ENCODE data around the gene POLD1. TPM values are rescaled to one million over a fixed set of nuclear protein-coding genes. Genes with fewer than 3 reads are reported as not detected.

The POLD1 gene
- total RNA-seq, 1 donor from 2014 or later: 18.9 TPM

DNA sequence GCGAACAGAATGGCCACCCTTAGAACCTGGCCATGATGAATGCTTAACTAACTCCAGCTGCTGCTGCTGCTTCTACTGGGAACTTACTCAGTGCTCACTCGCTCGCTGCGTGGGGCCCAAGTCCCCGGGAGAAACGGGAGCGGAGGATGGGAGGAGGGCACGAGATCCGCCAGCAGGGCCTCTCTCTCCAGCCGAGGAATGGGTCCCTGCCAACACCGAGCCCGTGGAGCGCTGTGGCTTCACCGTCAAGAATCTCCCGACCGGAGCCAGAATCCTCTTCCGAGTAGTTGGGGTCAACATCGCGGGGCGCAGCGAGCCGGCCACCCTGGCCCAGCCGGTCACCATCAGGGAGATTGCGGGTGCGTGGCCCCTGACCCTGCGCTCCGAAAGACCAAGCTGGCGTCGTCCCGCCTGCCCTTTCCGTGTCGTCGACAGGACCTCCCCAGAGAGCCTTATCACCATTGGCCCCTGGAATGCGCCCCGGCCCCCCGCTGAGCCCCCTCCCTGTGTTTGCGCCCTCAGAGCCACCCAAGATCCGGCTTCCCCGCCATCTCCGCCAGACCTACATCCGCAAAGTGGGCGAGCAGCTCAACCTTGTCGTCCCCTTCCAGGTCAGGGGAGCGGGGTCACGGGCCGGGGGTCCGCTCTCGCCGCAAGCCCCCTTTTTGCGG lies 74.4 kb downstream of the POLD1 start:
- no peak overlapping the region for H2AFZ ChIP-seq (ENCODE audit: low read depth, low read length)
- H3K4me3 Mint-ChIP-seq (ENCODE audit: unreplicated experiment): no peak overlapping the region
- H3K27ac Mint-ChIP-seq (ENCODE audit: unreplicated experiment): no peak overlapping the region
- no peaks in the 10 kb centered on the region for H3K36me3 Mint-ChIP-seq (ENCODE audit: low read depth, unreplicated experiment)
- H3K4me3 ChIP-seq (ENCODE audit: insufficient read depth, low read depth, low read length): no peak overlapping the region
- no peak overlapping the region for H3K4me2 ChIP-seq (ENCODE audit: low read length)
- no peaks in the 10 kb centered on the region for H4K20me1 ChIP-seq (ENCODE audit: insufficient read depth, low read length)
- no peaks in the 10 kb centered on the region for H3K36me3 ChIP-seq (ENCODE audit: insufficient read depth, low read length)
- peak; percentile 52 for TF ChIP-seq EZH2 (IDR thresholded peaks at IDR 0.05; ENCODE audit: insufficient read depth, low read length)
- no peak for TF ChIP-seq CTCF (IDR thresholded peaks at IDR 0.05; ENCODE audit: insufficient read depth, low read depth, low read length)
- no peaks in the 10 kb centered on the region for H3K9me3 ChIP-seq (ENCODE audit: insufficient read depth, low read depth, low read length)
- DNase-seq (ENCODE audit: low read depth) (no peak), FAIRE-seq (no peak)
- peaks cover 15% of the 10 kb centered on the region for H3K9me3 Mint-ChIP-seq (ENCODE audit: unreplicated experiment)
- H3K27me3 ChIP-seq (ENCODE audit: insufficient read depth, low read length): no peaks in the 10 kb centered on the region
- H3K9ac ChIP-seq (ENCODE audit: low read length): no peak overlapping the region
- no peak overlapping the region for H3K27ac ChIP-seq (ENCODE audit: low read depth, low read length)
- H3K4me1 ChIP-seq (ENCODE audit: insufficient read depth, low read length): peaks cover 5% of the 10 kb centered on the region
- H3K79me2 ChIP-seq (ENCODE audit: insufficient read depth, low read length): no peaks in the 10 kb centered on the region
- H3K4me1 Mint-ChIP-seq (ENCODE audit: low read depth, unreplicated experiment): no peaks in the 10 kb centered on the region
- H3K27me3 Mint-ChIP-seq (ENCODE audit: low read depth, unreplicated experiment): peaks cover 2% of the 10 kb centered on the region

DNA sequence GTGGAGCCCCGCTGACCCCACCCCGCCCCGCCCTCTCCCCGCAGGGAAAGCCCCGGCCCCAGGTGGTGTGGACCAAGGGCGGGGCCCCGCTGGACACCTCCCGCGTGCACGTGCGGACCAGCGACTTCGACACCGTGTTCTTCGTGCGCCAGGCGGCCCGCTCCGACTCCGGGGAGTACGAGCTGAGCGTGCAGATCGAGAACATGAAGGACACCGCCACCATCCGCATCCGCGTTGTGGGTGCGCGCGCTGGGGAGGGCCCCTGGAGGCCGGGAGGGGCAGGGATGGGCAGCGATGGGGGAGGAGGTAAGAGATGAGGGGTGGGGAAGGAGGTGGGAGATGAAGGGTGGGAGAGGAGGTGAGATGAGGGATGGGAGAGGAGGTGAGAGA lies 74.9 kb downstream of the POLD1 start:
- Histone ChIP-seq H3K9ac (ENCODE audit: low read length) (no peak overlapping the region), H3K4me2 (ENCODE audit: low read length) (no peak overlapping the region), H3K4me3 (ENCODE audit: insufficient read depth, low read depth, low read length) (no peak overlapping the region), H3K27me3 (ENCODE audit: insufficient read depth, low read length) (no peaks in the 10 kb centered on the region), H3K79me2 (ENCODE audit: insufficient read depth, low read length) (no peaks in the 10 kb centered on the region), H4K20me1 (ENCODE audit: insufficient read depth, low read length) (no peaks in the 10 kb centered on the region), H3K9me3 (ENCODE audit: insufficient read depth, low read depth, low read length) (no peaks in the 10 kb centered on the region), H3K27ac (ENCODE audit: low read depth, low read length) (no peak overlapping the region), H3K4me1 (ENCODE audit: insufficient read depth, low read length) (peaks cover 5% of the 10 kb centered on the region), H3K36me3 (ENCODE audit: insufficient read depth, low read length) (no peaks in the 10 kb centered on the region), H2AFZ (ENCODE audit: low read depth, low read length) (no peak overlapping the region)
- H3K36me3 Mint-ChIP-seq (ENCODE audit: low read depth, unreplicated experiment): no peaks in the 10 kb centered on the region
- no peak overlapping the region for H3K27ac Mint-ChIP-seq (ENCODE audit: unreplicated experiment)
- FAIRE-seq (no peak), DNase-seq (ENCODE audit: low read depth) (no peak)
- H3K4me1 Mint-ChIP-seq (ENCODE audit: low read depth, unreplicated experiment): no peaks in the 10 kb centered on the region
- no peak overlapping the region for H3K4me3 Mint-ChIP-seq (ENCODE audit: unreplicated experiment)
- H3K27me3 Mint-ChIP-seq (ENCODE audit: low read depth, unreplicated experiment): peaks cover 2% of the 10 kb centered on the region
- TF ChIP-seq CTCF (IDR thresholded peaks at IDR 0.05; ENCODE audit: insufficient read depth, low read depth, low read length) (no peak), EZH2 (IDR thresholded peaks at IDR 0.05; ENCODE audit: insufficient read depth, low read length) (no peak)
- peaks cover 13% of the 10 kb centered on the region for H3K9me3 Mint-ChIP-seq (ENCODE audit: unreplicated experiment)

DNA sequence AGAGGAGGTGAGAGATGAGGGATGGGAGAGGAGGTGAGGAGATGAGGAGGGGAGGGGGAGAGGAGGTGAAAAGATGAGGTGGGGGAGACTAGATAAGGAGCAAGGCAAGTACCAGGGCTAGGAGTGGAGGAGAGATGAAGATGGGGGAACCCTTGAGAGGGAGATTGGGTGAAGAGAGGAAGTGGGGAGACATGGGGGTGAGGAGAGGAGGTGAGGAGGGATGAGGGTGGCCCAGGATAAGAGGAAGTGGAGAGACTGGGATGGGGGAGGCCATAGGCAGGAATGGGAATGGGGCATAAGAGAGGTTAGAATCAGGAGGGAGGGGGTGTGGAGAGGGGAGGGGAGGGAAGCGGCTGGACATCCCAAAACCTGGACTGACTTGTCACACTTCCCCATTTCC lies 75.5 kb downstream of the POLD1 start:
- Histone ChIP-seq H3K27me3 (ENCODE audit: insufficient read depth, low read length) (no peaks in the 10 kb centered on the region), H3K4me3 (ENCODE audit: insufficient read depth, low read depth, low read length) (no peak overlapping the region), H3K4me1 (ENCODE audit: insufficient read depth, low read length) (peaks cover 5% of the 10 kb centered on the region), H3K9ac (ENCODE audit: low read length) (no peak overlapping the region), H2AFZ (ENCODE audit: low read depth, low read length) (peak overlapping the region; percentile 51), H3K4me2 (ENCODE audit: low read length) (peak overlapping the region; percentile 76), H4K20me1 (ENCODE audit: insufficient read depth, low read length) (no peaks in the 10 kb centered on the region), H3K79me2 (ENCODE audit: insufficient read depth, low read length) (no peaks in the 10 kb centered on the region), H3K9me3 (ENCODE audit: insufficient read depth, low read depth, low read length) (no peaks in the 10 kb centered on the region), H3K36me3 (ENCODE audit: insufficient read depth, low read length) (no peaks in the 10 kb centered on the region), H3K27ac (ENCODE audit: low read depth, low read length) (no peak overlapping the region)
- H3K27me3 Mint-ChIP-seq (ENCODE audit: low read depth, unreplicated experiment): peaks cover 2% of the 10 kb centered on the region
- H3K27ac Mint-ChIP-seq (ENCODE audit: unreplicated experiment): no peak overlapping the region
- DNase-seq (ENCODE audit: low read depth): no peak
- H3K9me3 Mint-ChIP-seq (ENCODE audit: unreplicated experiment): peaks cover 13% of the 10 kb centered on the region
- FAIRE-seq: no peak
- TF ChIP-seq EZH2 (IDR thresholded peaks at IDR 0.05; ENCODE audit: insufficient read depth, low read length) (no peak), CTCF (IDR thresholded peaks at IDR 0.05; ENCODE audit: insufficient read depth, low read depth, low read length) (no peak)
- no peaks in the 10 kb centered on the region for H3K4me1 Mint-ChIP-seq (ENCODE audit: low read depth, unreplicated experiment)
- H3K36me3 Mint-ChIP-seq (ENCODE audit: low read depth, unreplicated experiment): no peaks in the 10 kb centered on the region
- no peak overlapping the region for H3K4me3 Mint-ChIP-seq (ENCODE audit: unreplicated experiment)

Data from astrocyte (in vitro differentiated cells and primary cell).